ENCODE data around the gene SOX18.

DNA sequence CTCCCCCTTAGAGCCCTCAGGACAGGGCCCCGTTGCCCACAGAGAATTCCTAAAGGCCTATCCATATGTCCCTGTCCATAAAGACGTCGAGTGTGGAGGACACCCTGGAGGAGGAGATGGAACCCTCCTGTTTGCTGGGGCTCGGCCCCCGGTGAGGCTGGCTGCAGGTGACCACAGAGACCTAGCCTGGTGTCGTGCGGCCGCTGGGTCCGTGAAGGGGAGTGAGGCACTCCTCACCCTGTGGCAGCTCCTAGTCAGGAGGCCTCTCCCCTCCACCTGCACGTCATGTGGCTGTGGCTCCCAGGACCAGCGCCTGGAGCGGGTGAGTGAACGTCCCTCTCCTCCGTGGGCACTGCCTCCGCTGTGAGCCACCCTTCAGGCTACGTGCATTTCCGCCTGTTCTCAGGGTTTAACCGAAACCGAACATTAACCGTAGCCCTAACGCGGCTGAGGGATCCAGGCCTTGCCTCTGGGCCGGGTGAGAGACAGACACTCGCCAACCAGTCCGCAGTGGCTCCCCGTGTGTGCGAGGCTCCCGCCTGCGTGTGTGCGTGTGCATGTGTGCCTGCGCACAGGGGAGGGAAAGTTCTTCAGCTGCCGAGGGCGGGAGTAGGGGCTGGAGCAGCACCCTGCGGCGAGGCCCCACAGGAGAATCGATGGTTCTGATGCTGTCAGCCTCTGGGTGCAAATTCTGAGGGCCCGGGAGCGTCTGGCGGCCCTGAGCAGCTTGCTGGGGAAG is 7.6 kb upstream of the SOX18 start:
- no peak for TF ChIP-seq EZH2 (IDR thresholded peaks at IDR 0.05; ENCODE audit: borderline replicate concordance, low read length)
- TF ChIP-seq, protein P1, sequence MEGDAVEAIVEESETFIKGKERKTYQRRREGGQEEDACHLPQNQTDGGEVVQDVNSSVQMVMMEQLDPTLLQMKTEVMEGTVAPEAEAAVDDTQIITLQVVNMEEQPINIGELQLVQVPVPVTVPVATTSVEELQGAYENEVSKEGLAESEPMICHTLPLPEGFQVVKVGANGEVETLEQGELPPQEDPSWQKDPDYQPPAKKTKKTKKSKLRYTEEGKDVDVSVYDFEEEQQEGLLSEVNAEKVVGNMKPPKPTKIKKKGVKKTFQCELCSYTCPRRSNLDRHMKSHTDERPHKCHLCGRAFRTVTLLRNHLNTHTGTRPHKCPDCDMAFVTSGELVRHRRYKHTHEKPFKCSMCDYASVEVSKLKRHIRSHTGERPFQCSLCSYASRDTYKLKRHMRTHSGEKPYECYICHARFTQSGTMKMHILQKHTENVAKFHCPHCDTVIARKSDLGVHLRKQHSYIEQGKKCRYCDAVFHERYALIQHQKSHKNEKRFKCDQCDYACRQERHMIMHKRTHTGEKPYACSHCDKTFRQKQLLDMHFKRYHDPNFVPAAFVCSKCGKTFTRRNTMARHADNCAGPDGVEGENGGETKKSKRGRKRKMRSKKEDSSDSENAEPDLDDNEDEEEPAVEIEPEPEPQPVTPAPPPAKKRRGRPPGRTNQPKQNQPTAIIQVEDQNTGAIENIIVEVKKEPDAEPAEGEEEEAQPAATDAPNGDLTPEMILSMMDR (conservative IDR thresholded peaks at IDR 0.05 in 1 of 2, IDR thresholded peaks at IDR 0.05 in 1 of 2; ENCODE audit: extremely low read depth in 1 of 2, insufficient read depth in 1 of 2, low read depth in 1 of 2, low read length in 2 of 2), result no peak
